ENCODE data around the gene PRR16.

DNA sequence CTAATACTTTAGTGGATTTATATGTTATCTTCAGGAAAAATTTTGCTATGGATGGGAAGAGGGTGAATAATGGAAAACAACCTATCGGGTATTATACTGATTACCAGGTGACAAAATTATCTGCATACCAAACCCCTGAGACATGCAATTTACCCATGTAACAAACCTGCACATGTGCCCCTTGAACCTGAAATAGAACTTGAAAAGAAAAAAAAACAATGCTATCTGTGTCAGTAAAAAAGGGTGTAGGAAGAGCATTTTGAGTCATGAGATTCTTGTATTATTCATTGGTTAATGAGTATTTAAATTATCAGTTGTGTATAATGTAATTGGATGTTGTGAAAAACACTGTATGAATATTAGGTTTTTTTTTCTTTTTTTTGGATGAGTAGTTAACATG, 75.4 kb downstream of the PRR16 start:
- TF ChIP-seq, protein P1, sequence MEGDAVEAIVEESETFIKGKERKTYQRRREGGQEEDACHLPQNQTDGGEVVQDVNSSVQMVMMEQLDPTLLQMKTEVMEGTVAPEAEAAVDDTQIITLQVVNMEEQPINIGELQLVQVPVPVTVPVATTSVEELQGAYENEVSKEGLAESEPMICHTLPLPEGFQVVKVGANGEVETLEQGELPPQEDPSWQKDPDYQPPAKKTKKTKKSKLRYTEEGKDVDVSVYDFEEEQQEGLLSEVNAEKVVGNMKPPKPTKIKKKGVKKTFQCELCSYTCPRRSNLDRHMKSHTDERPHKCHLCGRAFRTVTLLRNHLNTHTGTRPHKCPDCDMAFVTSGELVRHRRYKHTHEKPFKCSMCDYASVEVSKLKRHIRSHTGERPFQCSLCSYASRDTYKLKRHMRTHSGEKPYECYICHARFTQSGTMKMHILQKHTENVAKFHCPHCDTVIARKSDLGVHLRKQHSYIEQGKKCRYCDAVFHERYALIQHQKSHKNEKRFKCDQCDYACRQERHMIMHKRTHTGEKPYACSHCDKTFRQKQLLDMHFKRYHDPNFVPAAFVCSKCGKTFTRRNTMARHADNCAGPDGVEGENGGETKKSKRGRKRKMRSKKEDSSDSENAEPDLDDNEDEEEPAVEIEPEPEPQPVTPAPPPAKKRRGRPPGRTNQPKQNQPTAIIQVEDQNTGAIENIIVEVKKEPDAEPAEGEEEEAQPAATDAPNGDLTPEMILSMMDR (IDR thresholded peaks at IDR 0.05; ENCODE audit: insufficient read depth, low read length, poor library complexity, severe bottlenecking): no peak
- no peak for TF ChIP-seq EZH2phosphoT487 (conservative IDR thresholded peaks at IDR 0.05; ENCODE audit: low read length)
